Neuron (in vitro differentiated cells): ENCODE data around the gene ZNF512B.
"Not testable (repeated sequence)": the region's sequence is repeated elsewhere in the genome, so short reads cannot be mapped to it uniquely, and the experiment has no call there.

Experiments
- H2AFZ ChIP-seq: one replicate; pipeline ENCODE4 v1.6.1; 2013; ENCODE audit warnings: low read depth, mild to moderate bottlenecking, inconsistent platforms, low read length, moderate library complexity
- H3K27me3 ChIP-seq: one replicate; pipeline ENCODE4 v1.6.1; 2013; ENCODE audit warnings: low read length; ENCODE audit not compliant: insufficient read depth
- H3K36me3 ChIP-seq: one replicate; pipeline ENCODE4 v1.6.1; 2013; ENCODE audit warnings: low read length; ENCODE audit not compliant: insufficient read depth
- H3K4me1 ChIP-seq: one replicate; pipeline ENCODE4 v1.6.1; 2013; ENCODE audit warnings: low read length; ENCODE audit not compliant: insufficient read depth
- H3K4me3 ChIP-seq: 2 replicates; pipeline ENCODE4 v1.5.1; 2013; ENCODE audit warnings: mild to moderate bottlenecking, low read length, moderate library complexity
- H3K9me3 ChIP-seq: one replicate; pipeline ENCODE4 v1.6.1; 2013; ENCODE audit warnings: low read length

The ZNF512B gene

DNA sequence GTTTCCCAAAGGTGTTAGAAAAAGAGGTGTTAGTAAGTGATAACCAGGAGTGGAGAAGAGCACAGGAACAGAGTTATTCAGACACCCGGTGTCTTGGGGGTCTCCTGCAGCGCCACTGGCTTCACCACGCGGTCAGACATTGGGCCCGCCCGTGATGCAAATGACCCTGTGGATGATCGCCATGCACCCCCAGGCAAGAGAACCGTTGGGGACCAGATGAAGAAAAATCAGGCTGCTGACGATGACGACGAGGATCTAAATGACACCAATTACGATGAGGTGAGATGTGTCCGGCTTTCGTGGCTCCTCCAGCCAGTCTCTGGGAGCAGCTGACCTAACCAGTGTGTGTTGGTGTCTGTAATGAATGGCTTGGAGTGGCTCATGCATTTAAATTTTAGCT, 13.2 kb upstream of the ZNF512B start:
- no peaks in the 10 kb centered on the region for H3K9me3 ChIP-seq
- no peak overlapping the region for H2AFZ ChIP-seq
- H3K4me3 ChIP-seq: no peak overlapping the region
- H3K4me1 ChIP-seq: peaks cover 20% of the 10 kb centered on the region
- no peaks in the 10 kb centered on the region for H3K27me3 ChIP-seq
- H3K36me3 ChIP-seq: peaks cover 35% of the 10 kb centered on the region

DNA sequence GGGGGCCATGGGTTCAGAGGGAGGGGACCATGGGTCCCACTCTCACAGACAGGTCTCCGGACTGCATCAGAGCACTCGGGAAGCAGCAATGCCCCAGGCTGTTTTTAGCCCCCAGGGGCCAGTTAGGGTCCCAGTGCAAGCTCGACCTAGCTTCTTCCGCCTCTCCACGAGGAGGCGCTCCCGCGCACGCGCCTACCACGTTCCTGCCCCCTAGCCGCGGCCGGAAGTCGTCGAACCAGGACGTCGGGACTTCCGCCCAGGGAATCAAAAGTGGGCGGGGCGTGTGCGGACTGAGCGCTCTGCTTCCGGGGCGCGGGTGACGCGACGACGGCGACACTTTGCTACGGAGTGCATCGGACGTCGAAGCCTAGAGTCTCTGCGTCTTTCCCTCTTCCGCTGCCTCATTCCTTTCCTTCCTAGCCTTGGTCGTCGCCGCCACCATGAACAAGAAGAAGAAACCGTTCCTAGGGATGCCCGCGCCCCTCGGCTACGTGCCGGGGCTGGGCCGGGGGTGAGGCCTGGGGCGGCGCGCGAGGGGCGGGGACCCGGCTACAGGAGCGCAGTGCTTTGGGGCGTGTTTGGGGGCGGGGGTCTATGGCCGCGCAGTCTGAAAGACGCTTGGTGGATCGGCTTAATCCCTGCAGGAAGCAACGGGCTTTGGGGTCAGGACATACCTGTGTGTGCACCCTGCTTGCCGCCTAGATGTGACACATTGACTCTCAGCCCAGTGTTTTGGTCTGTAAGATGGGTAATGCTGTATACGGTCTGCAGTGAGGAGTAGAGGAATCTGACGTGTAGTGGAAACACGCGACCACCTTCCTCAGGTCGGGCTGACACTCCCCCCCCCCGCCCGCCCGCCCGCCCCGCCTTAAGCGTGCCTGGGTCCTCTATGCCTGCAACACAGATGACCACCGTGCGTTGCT, 11.3 kb upstream of the ZNF512B start, which contains the start of gene PRPF6:
TSS of gene PRPF6 (plus strand) at position 327 of the 923 bp plus-strand sequence. CDS start at position 441, 114 bp downstream.
- Histone ChIP-seq H3K4me3 (peak within 1 kb of the TSS; percentile 68), H3K4me1 (peaks cover 20% of the 10 kb centered on the region), H3K27me3 (no peaks in the 10 kb centered on the region), H3K36me3 (peaks cover 21% of the 10 kb centered on the region), H2AFZ (peak within 1 kb of the TSS; percentile 78), H3K9me3 (no peaks in the 10 kb centered on the region)

DNA sequence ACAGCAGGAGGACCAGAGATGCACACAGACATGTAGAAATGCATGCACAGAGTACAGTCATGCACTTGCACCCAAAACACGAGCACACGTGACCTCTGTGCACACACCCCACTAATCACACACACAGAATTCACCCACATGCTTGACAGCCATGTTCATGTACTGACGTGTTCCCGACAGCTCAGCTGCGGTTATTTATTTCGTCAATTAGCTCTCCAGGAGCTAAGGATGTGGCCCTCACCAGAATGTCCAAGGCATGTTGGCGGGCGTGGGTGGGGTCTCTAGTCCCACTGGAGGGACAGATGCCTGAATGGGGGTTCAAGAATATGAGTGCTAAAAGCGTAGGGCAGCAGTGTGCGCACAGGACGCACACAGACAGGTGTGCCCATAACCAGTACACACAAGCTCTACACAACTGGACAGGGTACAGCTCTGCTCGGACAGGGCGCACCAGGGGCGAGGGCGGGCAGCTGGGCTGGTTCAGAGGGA, 10.6 kb upstream of the ZNF512B start:
- H3K4me3 ChIP-seq: peak overlapping the region; percentile 68
- no peak overlapping the region for H2AFZ ChIP-seq

DNA sequence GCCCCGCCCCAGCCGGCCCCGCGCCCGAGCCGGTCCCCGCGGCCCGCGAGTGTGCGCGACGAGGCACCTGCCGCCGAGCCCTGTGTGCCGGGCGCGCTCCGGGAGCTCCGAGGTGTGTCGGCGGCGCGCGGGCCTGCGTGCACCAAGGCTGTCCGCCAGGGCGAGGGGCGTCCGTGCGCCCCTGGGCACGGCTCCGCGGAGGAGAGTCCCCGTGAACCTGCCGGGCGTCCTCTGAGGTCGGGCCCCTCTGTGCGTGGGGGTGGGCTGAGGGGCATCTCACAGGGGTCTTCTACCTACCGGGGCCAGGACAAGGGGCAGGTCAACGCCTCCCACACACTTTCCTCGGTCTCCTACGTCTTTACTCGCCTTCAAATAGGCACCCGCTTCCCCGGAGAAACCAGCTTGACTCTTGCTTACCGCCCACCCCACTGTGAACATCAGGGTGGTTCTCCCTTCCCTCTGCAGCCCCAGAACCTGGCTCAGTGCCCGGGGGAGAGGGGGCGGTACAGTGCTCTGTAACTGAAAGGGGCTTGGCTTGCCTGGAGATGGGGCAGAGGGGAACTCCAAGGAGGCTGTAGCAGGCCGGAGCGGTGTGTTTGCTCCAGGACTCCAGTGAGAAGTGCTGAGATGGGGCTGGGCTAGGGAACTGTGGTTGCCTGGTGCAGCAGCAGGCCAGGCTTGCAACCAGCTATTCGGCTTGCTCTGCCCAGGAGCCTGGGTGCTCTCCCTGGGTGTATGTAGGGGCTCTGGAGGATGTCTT, 10.0 kb upstream of the ZNF512B start, which contains the start of gene SAMD10:
TSS of gene SAMD10 (minus strand) at position 86 of the 760 bp plus-strand sequence. CDS start 175 bp downstream, outside the sequence.
- Histone ChIP-seq H3K27me3 (no peaks in the 10 kb centered on the region), H3K4me1 (peaks cover 20% of the 10 kb centered on the region), H3K4me3 (peak within 1 kb of the TSS; percentile 68), H3K36me3 (peaks cover 8% of the 10 kb centered on the region), H2AFZ (peak within 1 kb of the TSS; percentile 78), H3K9me3 (no peaks in the 10 kb centered on the region)

More for the DNA sequence above, 10.6 kb upstream of the ZNF512B start:
- Histone ChIP-seq H3K9me3 (no peaks in the 10 kb centered on the region), H3K27me3 (no peaks in the 10 kb centered on the region), H3K4me1 (peaks cover 20% of the 10 kb centered on the region), H3K36me3 (peaks cover 14% of the 10 kb centered on the region)

DNA sequence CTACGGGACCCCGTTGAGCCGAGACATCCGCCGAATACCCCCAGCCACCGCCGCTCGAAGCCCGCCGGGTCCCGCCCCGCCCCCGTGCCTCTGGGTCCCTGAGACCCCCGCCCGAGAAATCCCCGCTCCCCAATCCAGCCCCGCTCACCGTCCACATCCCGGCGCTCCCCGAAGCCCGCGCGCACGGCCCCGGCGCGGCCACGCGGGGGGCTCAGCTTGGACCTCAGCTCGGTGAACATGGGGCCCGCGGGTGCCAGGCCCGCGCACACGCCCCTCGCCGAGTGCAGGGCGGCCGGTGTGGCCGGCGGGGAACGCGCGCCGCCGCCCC, 9.5 kb upstream of the ZNF512B start:
- peaks cover 20% of the 10 kb centered on the region for H3K4me1 ChIP-seq
- no peaks in the 10 kb centered on the region for H3K9me3 ChIP-seq
- peak overlapping the region; percentile 63 for H3K4me3 ChIP-seq
- H2AFZ ChIP-seq: peak overlapping the region; percentile 53
- peaks cover 3% of the 10 kb centered on the region for H3K36me3 ChIP-seq
- H3K27me3 ChIP-seq: no peaks in the 10 kb centered on the region

DNA sequence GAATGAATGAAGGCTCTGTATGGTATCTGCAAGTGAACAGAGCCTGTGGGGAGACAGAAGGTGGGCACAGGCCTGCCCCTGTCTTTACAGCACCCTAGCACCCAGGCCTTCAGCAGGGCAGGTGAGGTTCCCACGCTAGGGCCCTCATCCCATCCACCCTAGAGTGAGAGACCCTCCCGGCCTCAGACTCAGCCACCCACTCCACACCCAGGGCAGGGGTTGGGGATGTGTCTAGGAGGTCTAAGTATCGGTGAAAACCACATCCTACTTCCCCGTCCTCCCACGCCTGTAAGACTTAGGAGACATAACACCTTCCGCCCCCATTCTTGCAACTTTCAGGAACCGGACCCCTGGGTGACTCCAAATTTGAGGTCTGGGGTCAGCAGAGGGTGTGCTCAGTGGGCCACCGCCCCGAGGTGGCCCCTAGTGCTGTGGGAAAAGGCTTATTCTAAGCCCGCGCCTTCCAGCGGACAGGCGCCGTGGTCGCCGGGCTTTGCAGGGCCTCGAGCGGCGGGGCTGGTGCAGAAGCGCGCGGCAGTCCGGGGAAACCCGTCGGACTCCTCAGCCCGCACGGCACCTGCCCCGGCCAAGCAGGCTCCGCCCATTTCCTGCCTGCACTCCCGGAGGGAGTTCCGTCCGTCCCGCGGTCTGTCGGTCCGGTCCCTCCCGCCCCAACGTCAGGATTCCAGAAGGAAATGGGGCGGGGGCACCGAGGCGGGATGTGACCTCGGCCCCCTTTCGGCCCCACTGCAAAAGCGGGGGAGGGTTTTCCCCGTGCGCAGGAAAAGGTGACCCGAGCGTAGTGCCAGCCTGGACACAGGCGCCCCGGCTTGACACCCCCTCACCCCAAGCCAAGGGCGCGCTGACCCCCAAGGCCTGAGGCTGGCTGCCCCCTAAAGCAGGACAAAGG, 8.8 kb upstream of the ZNF512B start:
- Histone ChIP-seq H3K27me3 (no peaks in the 10 kb centered on the region), H3K9me3 (no peaks in the 10 kb centered on the region), H3K36me3 (peaks cover 3% of the 10 kb centered on the region), H3K4me1 (peaks cover 20% of the 10 kb centered on the region), H3K4me3 (peak overlapping the region; percentile 63), H2AFZ (peak overlapping the region; percentile 53)

DNA sequence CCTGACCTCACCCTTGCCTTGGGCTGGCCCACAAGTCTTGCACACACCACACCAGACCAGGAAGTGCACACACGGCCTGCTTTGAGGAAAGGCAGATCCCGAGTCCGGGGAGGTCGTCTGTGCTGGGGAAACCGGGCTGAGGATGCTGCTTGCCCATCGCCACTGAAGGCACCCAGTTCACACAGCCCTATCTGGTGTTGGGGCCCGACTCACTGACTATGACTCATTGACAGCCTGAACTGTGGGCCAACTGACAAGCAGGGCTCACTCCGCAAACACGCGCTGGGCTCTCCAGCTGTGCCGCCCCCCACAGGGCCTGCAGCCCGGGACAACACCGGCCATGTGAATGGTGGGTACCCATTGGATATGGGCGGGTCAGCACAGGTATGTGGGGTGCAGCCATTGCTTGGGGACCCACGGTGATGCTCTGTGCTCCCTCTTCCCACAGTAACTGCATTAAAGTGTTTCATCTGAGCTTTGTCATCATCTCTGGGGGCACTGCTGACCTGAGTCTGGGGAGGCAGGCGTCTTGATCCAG, 8.1 kb upstream of the ZNF512B start:
- no peak overlapping the region for H2AFZ ChIP-seq
- no peak overlapping the region for H3K4me3 ChIP-seq
- H3K27me3 ChIP-seq: no peaks in the 10 kb centered on the region
- peaks cover under 1% of the 10 kb centered on the region for H3K36me3 ChIP-seq
- no peaks in the 10 kb centered on the region for H3K9me3 ChIP-seq
- peaks cover 20% of the 10 kb centered on the region for H3K4me1 ChIP-seq

DNA sequence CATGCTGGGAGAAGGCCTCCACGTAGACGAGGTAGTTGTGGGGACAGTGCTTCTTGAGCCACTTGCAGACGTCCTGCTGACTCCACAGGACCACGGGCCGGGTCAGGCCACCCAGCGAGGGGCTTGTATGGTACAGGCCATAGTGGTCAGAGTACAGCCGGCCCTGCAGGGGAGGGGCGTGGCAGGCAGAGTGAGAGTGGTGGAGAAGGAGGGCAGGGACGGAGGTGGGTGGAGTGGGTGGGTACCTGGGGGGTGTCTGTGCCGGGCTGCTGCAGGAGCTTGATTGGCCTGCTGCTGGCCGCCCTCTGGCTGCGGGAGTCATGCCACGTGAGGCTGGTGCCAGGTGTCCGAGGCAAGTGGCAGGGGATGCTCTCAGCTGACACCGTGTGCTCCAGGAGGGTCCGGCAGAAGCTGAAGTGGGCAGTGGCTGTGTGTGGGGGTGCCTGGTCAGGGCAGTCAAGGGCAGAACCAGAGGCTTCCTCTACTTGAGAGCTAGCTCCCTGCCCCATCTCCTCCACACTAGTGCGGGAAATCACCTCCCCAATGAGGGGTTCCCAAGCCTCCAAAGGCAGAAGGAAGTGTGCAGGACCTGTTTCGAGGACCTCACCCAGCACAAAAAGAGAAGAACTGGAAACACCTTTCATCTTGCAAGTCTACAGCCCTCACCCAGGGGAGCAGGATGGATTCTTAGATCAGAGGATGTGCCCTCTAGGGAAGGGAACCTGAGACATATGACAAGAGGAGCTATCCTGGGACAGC, 7.4 kb upstream of the ZNF512B start:
- Histone ChIP-seq H2AFZ (no peak overlapping the region), H3K4me1 (peaks cover 17% of the 10 kb centered on the region), H3K27me3 (no peaks in the 10 kb centered on the region), H3K36me3 (no peaks in the 10 kb centered on the region), H3K9me3 (no peaks in the 10 kb centered on the region), H3K4me3 (no peak overlapping the region)

DNA sequence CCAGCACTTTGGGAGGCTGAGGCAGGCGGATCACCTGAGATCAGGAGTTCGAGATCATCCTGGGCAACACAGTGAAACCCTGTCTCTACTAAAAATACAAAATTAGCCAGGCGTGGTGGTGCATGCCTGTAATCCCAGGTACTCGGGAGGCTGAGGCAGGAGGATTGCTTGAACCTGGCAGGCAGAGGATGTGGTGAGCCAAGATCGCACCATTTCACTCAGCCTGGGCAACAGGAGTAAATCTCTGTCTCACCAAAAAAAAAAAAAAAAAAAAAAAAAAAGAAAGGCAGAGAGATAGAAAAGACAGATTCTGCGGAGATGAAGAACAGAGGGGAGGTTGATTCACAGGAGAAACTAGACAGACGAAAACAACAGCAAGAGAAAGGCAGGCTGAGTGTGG, 6.8 kb upstream of the ZNF512B start:
- H3K9me3 ChIP-seq, H3K36me3 ChIP-seq, H3K4me3 ChIP-seq, H2AFZ ChIP-seq, H3K27me3 ChIP-seq: not testable (repeated sequence)
- peaks cover 11% of the 10 kb centered on the region for H3K4me1 ChIP-seq

DNA sequence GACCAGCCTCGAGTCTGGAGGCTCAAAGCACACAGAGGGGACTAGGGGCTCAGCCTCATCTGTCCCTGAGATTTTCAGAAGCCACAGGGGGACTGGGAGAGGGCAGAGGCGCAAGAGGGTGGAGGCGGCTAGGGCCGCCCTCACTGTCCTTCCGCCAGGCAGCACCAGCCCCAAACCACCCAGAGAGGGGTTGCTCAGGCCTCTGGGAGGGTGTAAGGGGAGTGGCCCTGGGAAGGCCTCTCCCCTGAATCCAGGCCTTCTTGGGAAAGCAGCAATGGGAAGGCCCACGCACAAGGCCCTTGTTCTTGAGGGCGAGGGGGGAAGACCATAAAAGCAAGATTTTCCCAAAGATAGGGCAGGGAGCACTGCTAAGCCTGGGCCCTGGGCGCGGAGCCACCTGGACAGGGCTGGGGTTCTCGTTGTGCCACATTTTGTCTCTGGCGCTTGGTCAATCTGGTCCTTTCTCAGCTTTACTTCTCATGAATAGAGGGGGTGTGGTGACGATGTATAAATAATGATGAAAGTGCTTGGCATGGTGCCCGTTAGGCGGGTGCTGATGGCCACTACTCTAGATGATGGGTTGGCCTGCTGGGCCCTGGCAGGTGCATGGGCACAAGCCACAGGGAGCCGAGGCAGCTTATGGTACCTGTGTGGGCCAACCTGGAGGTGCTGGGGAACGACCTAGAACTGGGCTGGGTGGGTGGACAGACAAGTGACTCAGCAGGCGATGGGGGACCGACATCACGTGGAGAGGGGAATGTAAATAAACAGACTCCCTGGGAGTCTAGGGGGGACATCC, 4.9 kb upstream of the ZNF512B start:
- no peaks in the 10 kb centered on the region for H3K27me3 ChIP-seq
- peaks cover 5% of the 10 kb centered on the region for H3K4me1 ChIP-seq
- no peak overlapping the region for H3K4me3 ChIP-seq
- no peak overlapping the region for H2AFZ ChIP-seq
- H3K9me3 ChIP-seq: no peaks in the 10 kb centered on the region
- H3K36me3 ChIP-seq: no peaks in the 10 kb centered on the region

DNA sequence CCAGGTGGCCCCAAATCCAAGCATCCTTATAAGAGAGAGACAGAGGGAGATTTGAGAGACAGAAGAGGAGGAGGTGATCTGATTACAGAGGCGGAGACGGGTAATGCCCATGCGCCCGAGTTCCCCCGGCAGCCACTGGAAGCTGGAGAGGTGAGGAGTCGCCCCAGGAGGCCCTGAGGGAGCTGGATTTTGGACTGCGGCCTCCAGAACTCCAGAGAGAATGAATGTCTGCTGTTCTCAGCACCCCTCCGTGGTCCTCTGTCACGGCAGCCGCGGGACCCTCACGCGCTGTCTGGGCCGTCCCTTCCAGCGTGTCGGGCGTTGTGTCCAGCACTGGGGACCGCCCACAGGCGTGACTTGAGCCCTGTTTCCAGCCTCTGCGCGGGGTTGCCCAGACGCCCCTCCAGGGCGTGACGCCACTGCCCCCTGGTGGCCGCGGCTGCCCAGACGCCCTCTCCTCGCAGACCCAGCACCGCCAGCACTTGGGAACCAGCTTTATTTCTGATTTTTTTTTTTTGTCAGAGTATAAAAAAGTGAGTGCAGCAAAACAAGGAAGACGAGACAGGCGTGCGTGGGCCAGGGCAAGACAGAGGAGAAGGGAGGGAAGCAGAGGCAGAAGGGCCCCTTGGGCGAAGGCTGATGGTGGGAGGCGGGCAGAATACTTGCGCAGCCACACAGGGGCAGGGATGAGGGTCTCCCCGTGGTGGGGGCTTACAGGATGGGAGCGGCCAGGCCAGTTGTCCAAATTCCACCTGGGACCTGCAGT, 4.1 kb upstream of the ZNF512B start:
- peak overlapping the region; percentile 12 for H2AFZ ChIP-seq
- H3K9me3 ChIP-seq: no peaks in the 10 kb centered on the region
- H3K36me3 ChIP-seq: no peaks in the 10 kb centered on the region
- H3K27me3 ChIP-seq: no peaks in the 10 kb centered on the region
- no peak overlapping the region for H3K4me3 ChIP-seq
- H3K4me1 ChIP-seq: peaks cover 8% of the 10 kb centered on the region
